GM21825 (cell line): ENCODE data around the gene RNASEL.

ENCODE experiments used
- ATAC-seq: cut with Tn5 transposase; IDR thresholded peaks from one replicate; pipeline ENCODE4 v1.9.1; 2021; ENCODE audit warnings: mild to moderate bottlenecking, moderate library complexity; ENCODE audit not compliant: unreplicated experiment

Gene RNASEL

GRCh38 chr1:182601913-182602312 lies 12.9 kb upstream of the RNASEL start:
- ATAC-seq, result no peak

GRCh38 chr1:182601416-182601786 lies 12.3 kb upstream of the RNASEL start:
- ATAC-seq, result no peak

GRCh38 chr1:182600745-182601415 lies 11.8 kb upstream of the RNASEL start:
- no peak for ATAC-seq

- ATAC-seq, result no peak
Observed at GRCh38 chr1:182600036-182600713, 11.1 kb upstream of the RNASEL start.

GRCh38 chr1:182599339-182599738 lies 10.3 kb upstream of the RNASEL start:
- no peak for ATAC-seq

- no peak for ATAC-seq
Observed at GRCh38 chr1:182598296-182598695, 9.2 kb upstream of the RNASEL start.

GRCh38 chr1:182596934-182597333 lies 7.9 kb upstream of the RNASEL start:
- no peak for ATAC-seq

GRCh38 chr1:182595641-182596240 lies 6.7 kb upstream of the RNASEL start:
- ATAC-seq, result no peak

- ATAC-seq, result no peak
Observed at GRCh38 chr1:182589931-182590330, 875 bp upstream of the RNASEL start.

- no peak for ATAC-seq
Observed at GRCh38 chr1:182589520-182589919, 464 bp upstream of the RNASEL start.

- peak; percentile 18 for ATAC-seq
Observed at GRCh38 chr1:182587666-182588499, 1.2 kb downstream of the RNASEL start.

GRCh38 chr1:182587093-182587492 lies 2.0 kb downstream of the RNASEL start:
- no peak for ATAC-seq

- ATAC-seq, result no peak
Observed at GRCh38 chr1:182586380-182586779, 2.7 kb downstream of the RNASEL start.

- ATAC-seq, result no peak
Observed at GRCh38 chr1:182584746-182585145, 4.3 kb downstream of the RNASEL start.

GRCh38 chr1:182580736-182581135 lies 8.3 kb downstream of the RNASEL start:
- no peak for ATAC-seq

- ATAC-seq, result no peak
Observed at GRCh38 chr1:182575540-182576149, 13.4 kb downstream of the RNASEL start.

GRCh38 chr1:182574156-182574555 lies 14.9 kb downstream of the RNASEL start:
- no peak for ATAC-seq

GRCh38 chr1:182570611-182570970 lies 18.5 kb downstream of the RNASEL start:
- no peak for ATAC-seq

- no peak for ATAC-seq
Observed at GRCh38 chr1:182569939-182570610, 19.0 kb downstream of the RNASEL start.

- ATAC-seq, result no peak
Observed at GRCh38 chr1:182568647-182569284, 20.3 kb downstream of the RNASEL start.
